Pericardium fibroblast (primary cell): ENCODE results near the gene CHCHD3. TPM values are rescaled to one million over a fixed set of nuclear protein-coding genes. Genes with fewer than 3 reads are reported as not detected.

Experiments
- total RNA-seq: library from RNA; depleted of rRNA; stranded (reverse); fragments of >200 nt; gene quantifications from 2 replicates; pipeline ENCODE4 v1.2.3, GENCODE V29; 2015

The CHCHD3 gene
- 47.3 and 52.7 TPM in 2 replicates for total RNA-seq

GRCh38 chr7:133081599-133082389 lies at the start of gene CHCHD3:
CHCHD3 (minus strand) TSS chr7:133082090; CDS start chr7:133081937, 153 bp downstream.

Other genes starting within 250 kb of the CHCHD3 start
- gene EXOC4, start 171.0 kb upstream of the CHCHD3 start, total RNA-seq, result 41.7 and 42.7 TPM in 2 replicates